Caco-2 (cell line): ENCODE results near the gene GRK6. TPM values are rescaled to one million over a fixed set of nuclear protein-coding genes. Genes with fewer than 3 reads are reported as not detected.

Experiments
- BruUV-seq: library from RNA; stranded (reverse); fragments of 400-500 nt; replicated peaks from 2 replicates; lab custom pipeline; 2021; lab: Mats Ljungman, UMichigan
- CTCF ChIA-PET: fragments of 300-600 bp; sonication (Branson Sonifier 250); formaldehyde crosslinking; loops from one replicate; lab custom pipeline; 2022; ENCODE audit warnings: antibody characterized with exemption; lab: Charles Lee
- POLR2A ChIA-PET: fragments of 300-600 bp; sonication (Branson Sonifier 250); formaldehyde crosslinking; loops from one replicate; lab custom pipeline; 2022; ENCODE audit warnings: antibody characterized with exemption; lab: Charles Lee
- DNase-seq, 2 experiments: peaks; one replicate each; pipeline versions ENCODE4 v3.0.0 to v3.0.0-alpha.2; 2020 to 2022
- H3K27me3 ChIP-seq: replicated peaks from 2 replicates; pipeline ENCODE4 v1.6.0; 2011; ENCODE audit warnings: low read length; ENCODE audit not compliant: control insufficient read depth, insufficient read depth
- H3K36me3 ChIP-seq: 2 replicates; pipeline ENCODE4 v1.5.1; 2011; ENCODE audit warnings: low read length; ENCODE audit not compliant: control insufficient read depth, insufficient read depth
- H3K4me1 ChIP-seq: fragments of 250-450 bp; sonication (Bioruptor Pico); 2 replicates; pipeline ENCODE4 v1.5.1; 2020; ENCODE audit warnings: mild to moderate bottlenecking
- H3K4me3 ChIP-seq: 2 replicates; pipeline ENCODE4 v1.5.1; 2011; ENCODE audit warnings: low read depth, mild to moderate bottlenecking, control low read depth, low read length
- H3K9me3 ChIP-seq: fragments of 250-450 bp; sonication (Bioruptor Pico); 2 replicates; pipeline ENCODE4 v1.5.1; 2020; ENCODE audit warnings: mild to moderate bottlenecking, moderate library complexity
- H3K27ac Mint-ChIP-seq: one replicate; pipeline ENCODE4 v1.8.0; 2022; ENCODE audit warnings: mixed read lengths; ENCODE audit not compliant: unreplicated experiment
- H3K27me3 Mint-ChIP-seq: one replicate; pipeline ENCODE4 v1.8.0; 2022; ENCODE audit warnings: mixed read lengths; ENCODE audit not compliant: insufficient read depth, unreplicated experiment
- H3K36me3 Mint-ChIP-seq: one replicate; pipeline ENCODE4 v1.8.0; 2022; ENCODE audit warnings: mild to moderate bottlenecking, mixed read lengths; ENCODE audit not compliant: insufficient read depth, unreplicated experiment
- H3K4me1 Mint-ChIP-seq: one replicate; pipeline ENCODE4 v1.8.0; 2022; ENCODE audit warnings: low read depth, mixed read lengths; ENCODE audit not compliant: unreplicated experiment
- H3K4me3 Mint-ChIP-seq: one replicate; pipeline ENCODE4 v1.8.0; 2022; ENCODE audit warnings: mild to moderate bottlenecking, moderate library complexity, mixed read lengths; ENCODE audit not compliant: unreplicated experiment
- H3K9me3 Mint-ChIP-seq: one replicate; pipeline ENCODE4 v1.8.0; 2022; ENCODE audit warnings: mixed read lengths; ENCODE audit not compliant: unreplicated experiment
- CTCF ChIP-seq, 2 experiments: fragments of 200-600 bp in 1 of 2; IDR thresholded peaks; 1 replicate in 1 of 2; 2 replicates in 1 of 2; pipeline versions ENCODE4 v1.5.1 to v1.8.0; 2011 to 2022; ENCODE audit warnings: antibody characterized with exemption in 1 of 2, control low read depth in 1 of 2, inconsistent platforms in 1 of 2, low read depth in 1 of 2, low read length in 1 of 2, mild to moderate bottlenecking in 1 of 2, moderate library complexity in 1 of 2; ENCODE audit not compliant: insufficient read depth in 1 of 2, severe bottlenecking in 1 of 2, unreplicated experiment in 1 of 2
- intact Hi-C: fragments of 100-400 bp; cut with micrococcal nuclease; formaldehyde crosslinking; loops from one replicate; pipeline ENCODE4 v1.10.0; 2022; ENCODE audit not compliant: unreplicated experiment
- total RNA-seq: library from RNA; stranded (reverse); gene quantifications from 2 replicates; pipeline ENCODE4 v1.2.3, GENCODE V29; 2022

The GRK6 gene
- total RNA-seq, 1 experiment from 2014 or later = 71.9 TPM

GRCh38 chr5:177466861-177467260 is 40.4 kb downstream of the GRK6 start:
- intact Hi-C loops = no loop called here
- CTCF ChIA-PET = no interaction called here
- no peak for TF ChIP-seq CTCF (IDR thresholded peaks at IDR 0.05; ENCODE audit: insufficient read depth in 1 of 2, low read depth in 1 of 2, low read length in 1 of 2, severe bottlenecking in 1 of 2, unreplicated experiment in 1 of 2)

GRCh38 chr5:177467436-177467835 is 41.0 kb downstream of the GRK6 start:
- H3K27me3 Mint-ChIP-seq = no peaks in the 10 kb centered on the region
- Histone ChIP-seq H3K9me3 (no peaks in the 10 kb centered on the region), H3K4me1 (peaks cover 41% of the 10 kb centered on the region), H3K4me3 (no peak overlapping the region), H3K27me3 (no peaks in the 10 kb centered on the region), H3K36me3 (peaks cover 9% of the 10 kb centered on the region)
- intact Hi-C loops = no loop called here
- DNase-seq = no peak
- no peaks in the 10 kb centered on the region for H3K9me3 Mint-ChIP-seq
- CTCF ChIA-PET = no interaction called here
- H3K27ac Mint-ChIP-seq = peak overlapping the region; percentile 86
- H3K4me3 Mint-ChIP-seq = no peak overlapping the region
- POLR2A ChIA-PET = no interaction called here
- peaks cover 76% of the 10 kb centered on the region for H3K36me3 Mint-ChIP-seq
- TF ChIP-seq CTCF (IDR thresholded peaks at IDR 0.05; ENCODE audit: insufficient read depth in 1 of 2, low read depth in 1 of 2, low read length in 1 of 2, severe bottlenecking in 1 of 2, unreplicated experiment in 1 of 2) = no peak
- peaks cover 24% of the 10 kb centered on the region for H3K4me1 Mint-ChIP-seq
- no TSS peak for BruUV-seq

More at GRCh38 chr5:177466861-177467260, 40.4 kb downstream of the GRK6 start:
- Mint-ChIP-seq H3K9me3 (no peaks in the 10 kb centered on the region), H3K4me1 (peaks cover 24% of the 10 kb centered on the region), H3K4me3 (no peak overlapping the region), H3K27ac (peak overlapping the region; percentile 30), H3K36me3 (peaks cover 77% of the 10 kb centered on the region), H3K27me3 (no peaks in the 10 kb centered on the region)
- DNase-seq = no peak
- peaks cover 35% of the 10 kb centered on the region for H3K4me1 ChIP-seq
- BruUV-seq = no TSS peak
- H3K9me3 ChIP-seq = no peaks in the 10 kb centered on the region
- no peaks in the 10 kb centered on the region for H3K27me3 ChIP-seq
- peaks cover 9% of the 10 kb centered on the region for H3K36me3 ChIP-seq
- POLR2A ChIA-PET = no interaction called here
- H3K4me3 ChIP-seq = no peak overlapping the region

GRCh38 chr5:177468329-177468684 is 41.8 kb downstream of the GRK6 start:
- Histone ChIP-seq H3K27me3 (no peaks in the 10 kb centered on the region), H3K9me3 (no peaks in the 10 kb centered on the region), H3K36me3 (peaks cover 9% of the 10 kb centered on the region), H3K4me1 (peaks cover 41% of the 10 kb centered on the region), H3K4me3 (no peak overlapping the region)
- Mint-ChIP-seq H3K4me3 (peak overlapping the region; percentile 57), H3K36me3 (peaks cover 68% of the 10 kb centered on the region), H3K27ac (peak overlapping the region; percentile 86), H3K4me1 (peaks cover 24% of the 10 kb centered on the region), H3K27me3 (no peaks in the 10 kb centered on the region), H3K9me3 (no peaks in the 10 kb centered on the region)
- no peak for DNase-seq
- no TSS peak for BruUV-seq
- intact Hi-C loops = no loop called here
- no peak for TF ChIP-seq CTCF (IDR thresholded peaks at IDR 0.05; ENCODE audit: insufficient read depth in 1 of 2, low read depth in 1 of 2, low read length in 1 of 2, severe bottlenecking in 1 of 2, unreplicated experiment in 1 of 2)
- ChIA-PET POLR2A (interaction anchor here (1.0 kb wide), 1 partner anchor 29 kb away, joined by 4 read pairs; the partner anchor contains the start of gene PDLIM7), CTCF (interaction anchor here (1.4 kb wide), 1 partner anchor 89 kb away, joined by 5 read pairs; no protein-coding TSS in a partner anchor)
